ENCODE results near the gene JMJD8. TPM values are rescaled to one million over a fixed set of nuclear protein-coding genes. Genes with fewer than 3 reads are reported as not detected.

Gene JMJD8
- total and polyA plus RNA-seq, 9 of the 15 experiments (the other 6 are each of a cell fraction or from before 2014, with no cell fraction given), result 1.2 to 50.6 (median 29.3) TPM

DNA sequence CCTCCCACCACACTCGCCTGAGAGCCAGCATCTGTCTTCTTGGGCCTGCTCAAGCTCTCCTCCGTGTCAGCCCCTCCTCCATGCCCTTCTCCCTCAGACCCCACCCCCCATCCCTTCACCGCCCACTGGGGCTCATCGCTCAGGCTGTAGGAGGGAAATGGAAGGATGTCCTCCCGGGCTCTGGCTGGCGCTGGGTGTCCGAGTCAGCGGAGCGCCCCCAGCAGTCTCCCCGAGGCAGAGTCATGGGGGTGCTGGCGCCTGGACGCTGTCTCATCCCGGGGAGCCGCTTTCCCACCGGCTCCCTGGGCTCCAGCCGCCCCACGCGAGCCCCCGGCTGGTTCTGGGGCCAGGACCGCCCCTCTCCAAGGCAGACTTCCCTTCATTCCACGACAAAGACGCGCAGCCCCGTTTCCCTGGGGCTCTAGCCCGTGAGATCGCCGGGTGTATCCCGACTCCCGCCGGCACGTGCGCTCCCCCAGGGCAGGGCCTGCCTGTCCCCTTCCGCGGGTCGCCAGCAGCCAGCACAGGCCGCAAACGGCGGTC, 36.4 kb upstream of the JMJD8 start (continued):
- no peak for TF ChIP-seq ZBTB8A (IDR thresholded peaks at IDR 0.05; ENCODE audit: partially characterized antibody)
- no peak for TF ChIP-seq ZNF280A (IDR thresholded peaks at IDR 0.05; ENCODE audit: low read depth, partially characterized antibody)
- TF ChIP-seq ZNF696 (CRISPR knock-in tag; conservative IDR thresholded peaks at IDR 0.05), result no peak
- TF ChIP-seq SNIP1 (IDR thresholded peaks at IDR 0.05; ENCODE audit: low read depth), result no peak
- TF ChIP-seq HES1 (IDR thresholded peaks at IDR 0.05; ENCODE audit: low read depth), result no peak
- TF ChIP-seq, protein P1, sequence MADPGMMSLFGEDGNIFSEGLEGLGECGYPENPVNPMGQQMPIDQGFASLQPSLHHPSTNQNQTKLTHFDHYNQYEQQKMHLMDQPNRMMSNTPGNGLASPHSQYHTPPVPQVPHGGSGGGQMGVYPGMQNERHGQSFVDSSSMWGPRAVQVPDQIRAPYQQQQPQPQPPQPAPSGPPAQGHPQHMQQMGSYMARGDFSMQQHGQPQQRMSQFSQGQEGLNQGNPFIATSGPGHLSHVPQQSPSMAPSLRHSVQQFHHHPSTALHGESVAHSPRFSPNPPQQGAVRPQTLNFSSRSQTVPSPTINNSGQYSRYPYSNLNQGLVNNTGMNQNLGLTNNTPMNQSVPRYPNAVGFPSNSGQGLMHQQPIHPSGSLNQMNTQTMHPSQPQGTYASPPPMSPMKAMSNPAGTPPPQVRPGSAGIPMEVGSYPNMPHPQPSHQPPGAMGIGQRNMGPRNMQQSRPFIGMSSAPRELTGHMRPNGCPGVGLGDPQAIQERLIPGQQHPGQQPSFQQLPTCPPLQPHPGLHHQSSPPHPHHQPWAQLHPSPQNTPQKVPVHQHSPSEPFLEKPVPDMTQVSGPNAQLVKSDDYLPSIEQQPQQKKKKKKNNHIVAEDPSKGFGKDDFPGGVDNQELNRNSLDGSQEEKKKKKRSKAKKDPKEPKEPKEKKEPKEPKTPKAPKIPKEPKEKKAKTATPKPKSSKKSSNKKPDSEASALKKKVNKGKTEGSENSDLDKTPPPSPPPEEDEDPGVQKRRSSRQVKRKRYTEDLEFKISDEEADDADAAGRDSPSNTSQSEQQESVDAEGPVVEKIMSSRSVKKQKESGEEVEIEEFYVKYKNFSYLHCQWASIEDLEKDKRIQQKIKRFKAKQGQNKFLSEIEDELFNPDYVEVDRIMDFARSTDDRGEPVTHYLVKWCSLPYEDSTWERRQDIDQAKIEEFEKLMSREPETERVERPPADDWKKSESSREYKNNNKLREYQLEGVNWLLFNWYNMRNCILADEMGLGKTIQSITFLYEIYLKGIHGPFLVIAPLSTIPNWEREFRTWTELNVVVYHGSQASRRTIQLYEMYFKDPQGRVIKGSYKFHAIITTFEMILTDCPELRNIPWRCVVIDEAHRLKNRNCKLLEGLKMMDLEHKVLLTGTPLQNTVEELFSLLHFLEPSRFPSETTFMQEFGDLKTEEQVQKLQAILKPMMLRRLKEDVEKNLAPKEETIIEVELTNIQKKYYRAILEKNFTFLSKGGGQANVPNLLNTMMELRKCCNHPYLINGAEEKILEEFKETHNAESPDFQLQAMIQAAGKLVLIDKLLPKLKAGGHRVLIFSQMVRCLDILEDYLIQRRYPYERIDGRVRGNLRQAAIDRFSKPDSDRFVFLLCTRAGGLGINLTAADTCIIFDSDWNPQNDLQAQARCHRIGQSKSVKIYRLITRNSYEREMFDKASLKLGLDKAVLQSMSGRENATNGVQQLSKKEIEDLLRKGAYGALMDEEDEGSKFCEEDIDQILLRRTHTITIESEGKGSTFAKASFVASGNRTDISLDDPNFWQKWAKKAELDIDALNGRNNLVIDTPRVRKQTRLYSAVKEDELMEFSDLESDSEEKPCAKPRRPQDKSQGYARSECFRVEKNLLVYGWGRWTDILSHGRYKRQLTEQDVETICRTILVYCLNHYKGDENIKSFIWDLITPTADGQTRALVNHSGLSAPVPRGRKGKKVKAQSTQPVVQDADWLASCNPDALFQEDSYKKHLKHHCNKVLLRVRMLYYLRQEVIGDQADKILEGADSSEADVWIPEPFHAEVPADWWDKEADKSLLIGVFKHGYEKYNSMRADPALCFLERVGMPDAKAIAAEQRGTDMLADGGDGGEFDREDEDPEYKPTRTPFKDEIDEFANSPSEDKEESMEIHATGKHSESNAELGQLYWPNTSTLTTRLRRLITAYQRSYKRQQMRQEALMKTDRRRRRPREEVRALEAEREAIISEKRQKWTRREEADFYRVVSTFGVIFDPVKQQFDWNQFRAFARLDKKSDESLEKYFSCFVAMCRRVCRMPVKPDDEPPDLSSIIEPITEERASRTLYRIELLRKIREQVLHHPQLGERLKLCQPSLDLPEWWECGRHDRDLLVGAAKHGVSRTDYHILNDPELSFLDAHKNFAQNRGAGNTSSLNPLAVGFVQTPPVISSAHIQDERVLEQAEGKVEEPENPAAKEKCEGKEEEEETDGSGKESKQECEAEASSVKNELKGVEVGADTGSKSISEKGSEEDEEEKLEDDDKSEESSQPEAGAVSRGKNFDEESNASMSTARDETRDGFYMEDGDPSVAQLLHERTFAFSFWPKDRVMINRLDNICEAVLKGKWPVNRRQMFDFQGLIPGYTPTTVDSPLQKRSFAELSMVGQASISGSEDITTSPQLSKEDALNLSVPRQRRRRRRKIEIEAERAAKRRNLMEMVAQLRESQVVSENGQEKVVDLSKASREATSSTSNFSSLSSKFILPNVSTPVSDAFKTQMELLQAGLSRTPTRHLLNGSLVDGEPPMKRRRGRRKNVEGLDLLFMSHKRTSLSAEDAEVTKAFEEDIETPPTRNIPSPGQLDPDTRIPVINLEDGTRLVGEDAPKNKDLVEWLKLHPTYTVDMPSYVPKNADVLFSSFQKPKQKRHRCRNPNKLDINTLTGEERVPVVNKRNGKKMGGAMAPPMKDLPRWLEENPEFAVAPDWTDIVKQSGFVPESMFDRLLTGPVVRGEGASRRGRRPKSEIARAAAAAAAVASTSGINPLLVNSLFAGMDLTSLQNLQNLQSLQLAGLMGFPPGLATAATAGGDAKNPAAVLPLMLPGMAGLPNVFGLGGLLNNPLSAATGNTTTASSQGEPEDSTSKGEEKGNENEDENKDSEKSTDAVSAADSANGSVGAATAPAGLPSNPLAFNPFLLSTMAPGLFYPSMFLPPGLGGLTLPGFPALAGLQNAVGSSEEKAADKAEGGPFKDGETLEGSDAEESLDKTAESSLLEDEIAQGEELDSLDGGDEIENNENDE (IDR thresholded peaks at IDR 0.05; ENCODE audit: low read depth, low read length), result no peak
- TF ChIP-seq RBM22 (IDR thresholded peaks at IDR 0.05; ENCODE audit: low read depth, low read length, poor library complexity, severe bottlenecking), result peak; percentile 28
- no peak for TF ChIP-seq TAL1 (IDR thresholded peaks at IDR 0.05)
- no peak for TF ChIP-seq NFATC3 (IDR thresholded peaks at IDR 0.05)

Measured in K562 (cell line).